Inferior parietal cortex (tissue), 1 donor: ENCODE measurements around the gene HPCA.

ENCODE experiments used
- DNase-seq: peaks from one replicate; pipeline ENCODE4 v3.0.0-alpha.2; 2016; ENCODE audit errors: extremely low spot score

HPCA gene

GRCh38 chr1:32871364-32872191 lies 14.7 kb upstream of the HPCA start:
- DNase-seq, result no peak

DNA sequence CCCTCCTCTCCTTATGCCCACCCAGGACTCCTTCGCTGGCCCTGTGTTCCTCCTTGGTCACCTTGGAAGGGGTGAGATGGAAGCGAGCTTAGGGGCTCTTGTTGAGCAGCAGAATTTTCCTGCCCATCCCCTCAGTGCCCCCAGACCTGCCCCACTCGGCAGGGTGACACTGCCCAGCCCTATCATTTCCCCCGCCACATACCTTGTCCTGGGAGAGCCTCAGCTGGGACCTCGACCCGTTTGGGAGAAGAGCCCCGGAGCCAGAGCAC lies 14.2 kb upstream of the HPCA start:
- DNase-seq, result no peak

DNA sequence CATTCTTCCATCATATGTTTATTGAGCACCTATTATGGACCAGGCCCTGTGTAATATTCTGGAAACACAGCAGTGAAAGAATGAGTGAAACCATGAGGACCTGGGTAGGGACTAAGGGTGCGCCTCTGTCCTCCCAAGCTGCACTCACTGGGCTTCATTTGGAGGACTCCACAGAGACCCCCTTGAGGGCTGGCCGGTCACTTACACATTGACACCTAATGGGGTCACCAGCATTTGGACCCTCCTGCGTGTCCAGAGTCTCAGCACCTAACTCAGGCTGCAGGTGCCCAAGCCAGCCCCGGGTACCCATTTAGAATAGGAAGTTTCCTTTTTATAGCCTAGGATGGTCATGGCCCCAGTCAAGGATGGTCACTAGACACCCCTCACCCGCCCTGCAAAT lies 12.8 kb upstream of the HPCA start:
- no peak for DNase-seq

DNA sequence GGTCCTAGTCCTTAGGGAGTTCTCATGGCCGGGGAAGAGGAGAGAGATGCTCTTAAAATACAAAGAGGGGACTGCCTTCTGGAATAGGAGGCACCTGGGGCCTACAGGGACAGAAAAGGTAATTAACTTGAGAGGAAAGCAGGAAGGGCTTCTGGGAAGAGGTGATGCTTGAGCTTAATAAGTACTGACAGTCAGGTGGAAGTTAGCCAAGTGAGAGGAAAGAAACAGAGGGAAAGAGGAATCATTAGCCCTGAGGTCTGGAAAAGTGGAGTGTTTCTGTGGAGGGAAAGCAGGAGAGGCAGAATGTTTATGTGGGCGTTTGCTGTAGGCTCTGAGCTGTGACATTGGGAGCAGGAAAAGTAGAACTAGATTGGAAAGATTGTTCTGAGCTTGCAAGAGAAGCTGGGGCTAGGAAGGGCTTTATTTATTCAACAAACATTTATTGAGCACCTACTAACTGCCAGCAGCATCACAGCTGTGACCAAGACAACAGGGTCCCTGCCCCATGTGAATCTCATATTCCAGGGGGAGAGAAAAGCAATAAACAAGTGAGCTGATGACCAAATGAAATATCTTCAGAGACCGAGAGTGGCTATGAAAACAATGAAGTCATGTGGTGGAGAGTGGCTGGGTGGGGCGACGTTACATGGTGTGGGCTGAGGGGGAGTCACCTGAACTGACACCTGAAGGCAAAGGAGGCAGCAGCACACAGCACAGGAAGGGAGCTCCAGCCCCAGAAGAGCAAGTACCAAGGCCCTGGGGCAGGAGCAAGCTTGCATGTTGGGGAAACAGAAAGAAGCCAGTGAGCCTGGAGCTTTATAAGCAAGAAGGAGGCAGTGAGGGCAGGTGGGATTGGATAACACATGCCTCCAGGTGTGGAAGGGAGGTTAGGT lies 11.2 kb upstream of the HPCA start:
- no peak for DNase-seq

DNA sequence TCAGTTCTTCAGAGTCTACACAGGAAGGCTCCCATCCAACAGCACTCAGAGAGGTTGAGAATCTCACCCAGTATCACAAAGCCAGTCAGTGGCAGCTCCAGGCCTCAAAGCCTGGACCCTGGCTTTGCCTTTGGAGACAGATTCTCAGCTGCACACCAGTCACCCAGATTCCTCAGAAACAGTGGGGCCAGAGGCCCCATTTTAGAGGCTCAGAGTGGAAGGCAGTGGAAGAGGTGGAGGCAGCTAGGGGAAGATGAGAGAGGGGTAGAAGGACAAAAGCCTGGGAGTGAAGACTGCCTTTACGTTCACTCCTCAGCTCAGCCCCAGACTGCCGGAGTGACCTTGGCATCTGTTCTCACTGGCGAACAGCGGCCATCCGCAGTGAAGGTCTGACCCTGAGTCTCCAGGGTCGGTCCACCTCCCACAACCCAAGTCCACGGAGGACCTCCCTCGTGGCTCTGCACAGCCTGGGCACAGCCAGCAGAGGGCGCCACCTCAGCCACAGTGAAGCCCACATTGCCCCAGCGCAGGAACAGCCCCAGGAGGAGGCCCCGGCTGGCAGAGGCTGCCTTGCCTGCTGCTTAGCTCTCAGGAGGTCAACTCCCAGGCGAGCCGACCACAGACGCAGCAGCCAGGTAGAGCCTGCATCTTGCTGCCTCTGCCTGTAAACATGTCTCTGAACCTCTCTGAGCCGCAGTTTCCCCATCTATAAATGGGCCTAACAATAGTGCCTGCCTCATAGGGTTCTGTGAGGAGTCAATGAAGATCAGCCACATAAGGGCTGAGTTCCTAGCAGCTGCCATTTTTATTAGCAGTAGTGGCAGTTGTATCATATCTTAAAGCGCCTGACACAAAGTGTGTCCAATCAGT lies 9.7 kb upstream of the HPCA start:
- no peak for DNase-seq

DNA sequence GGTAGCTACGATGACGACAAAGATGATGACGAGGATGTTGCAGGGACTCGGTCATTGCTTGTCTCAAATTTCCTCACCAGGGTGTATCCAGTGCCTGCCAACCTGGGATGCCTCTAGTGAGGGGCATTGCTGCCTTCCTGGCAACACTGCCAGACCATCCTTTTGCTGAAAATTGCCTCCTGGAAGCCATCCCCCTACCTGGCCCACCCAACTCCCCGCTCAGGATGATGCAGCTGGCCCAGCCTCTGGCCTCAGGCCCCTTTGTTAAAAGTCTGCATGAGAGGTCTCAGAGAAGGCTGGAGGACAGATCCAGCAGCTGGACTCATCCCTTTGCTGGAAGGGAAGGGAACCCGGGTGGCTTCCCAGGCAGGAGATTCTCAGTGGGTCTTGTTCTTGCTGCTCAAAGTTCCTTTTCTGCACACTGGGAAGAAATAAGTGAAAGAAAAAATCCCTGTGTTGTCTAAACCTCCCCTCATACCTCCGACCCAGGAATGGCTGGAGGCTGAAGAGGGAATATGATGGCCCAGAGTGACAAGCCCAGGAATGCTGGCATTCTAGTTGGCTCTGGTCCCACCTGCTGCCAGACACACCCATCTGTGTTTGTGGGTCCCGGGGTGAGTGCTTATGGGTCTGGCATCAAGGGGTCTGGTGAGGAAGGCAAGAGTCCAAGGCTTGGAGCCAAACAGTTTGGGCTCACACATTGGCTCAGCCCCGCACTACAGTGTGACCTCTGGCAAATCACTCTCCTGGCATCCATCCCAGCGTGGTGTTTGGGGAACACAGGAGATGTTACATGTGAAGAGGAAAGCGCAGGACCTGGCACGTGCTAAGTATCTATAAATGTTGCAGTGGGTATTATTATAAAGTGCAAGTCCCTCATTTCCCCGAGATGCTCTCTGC lies 8.8 kb upstream of the HPCA start:
- DNase-seq, result no peak

- DNase-seq, result no peak
Observed at GRCh38 chr1:32878183-32878582, 8.1 kb upstream of the HPCA start.

GRCh38 chr1:32878637-32879041 lies 7.7 kb upstream of the HPCA start:
- DNase-seq, result no peak

DNA sequence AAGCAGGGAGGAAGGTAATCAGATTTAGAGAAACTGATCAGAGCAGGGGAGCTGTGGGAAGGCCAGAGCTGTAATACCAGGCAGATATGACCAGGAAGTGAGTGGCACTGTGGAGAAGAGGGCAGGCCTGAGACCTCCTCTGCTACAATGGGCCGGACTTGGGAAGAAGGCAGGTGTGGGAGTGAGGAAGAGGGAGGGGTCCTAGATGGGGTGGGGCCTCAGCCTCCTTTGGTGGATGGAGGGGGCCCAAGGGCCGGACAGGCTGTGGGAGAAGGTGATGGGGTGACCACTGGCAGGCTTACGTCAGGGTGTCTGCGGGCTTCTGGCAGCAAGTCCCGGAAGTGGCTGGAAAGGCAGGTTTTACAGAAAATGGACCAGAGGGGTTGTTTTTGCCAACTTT lies 5.0 kb upstream of the HPCA start:
- no peak for DNase-seq

- no peak for DNase-seq
Observed at GRCh38 chr1:32881871-32882850, 4.1 kb upstream of the HPCA start.

DNA sequence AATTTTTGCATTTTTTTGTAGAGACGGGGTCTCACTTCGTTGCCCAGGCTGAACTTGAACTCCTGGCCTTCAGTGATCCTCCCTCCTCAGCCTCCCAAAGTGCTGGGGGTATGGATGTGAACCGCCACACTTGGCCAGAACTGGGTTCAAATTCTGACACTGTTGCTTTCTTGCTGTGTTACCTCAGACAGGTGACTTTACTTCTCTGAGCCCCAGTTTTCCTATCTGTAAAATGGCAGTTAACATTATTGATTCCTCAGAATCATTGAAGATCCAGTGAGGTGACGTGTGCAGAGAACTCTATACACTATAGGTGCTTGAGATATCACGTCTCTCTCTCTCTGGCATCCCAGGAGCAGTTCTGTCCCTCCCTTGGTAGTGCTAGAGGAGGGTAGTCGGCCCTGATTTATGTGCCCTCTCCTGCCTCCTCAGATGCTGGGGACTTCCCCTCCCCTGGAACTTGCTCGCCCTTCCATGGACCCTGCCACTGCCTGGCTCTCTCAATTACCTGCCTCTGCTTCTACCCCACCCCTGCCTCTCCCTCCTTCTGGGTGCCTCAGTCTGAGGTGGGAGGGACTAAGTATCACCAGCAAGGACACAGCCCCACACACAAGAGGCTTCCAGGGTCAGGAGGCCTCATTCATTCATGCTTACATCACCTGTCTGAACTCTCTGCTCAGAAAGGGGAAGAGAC lies 2.8 kb upstream of the HPCA start:
- DNase-seq, result no peak

DNA sequence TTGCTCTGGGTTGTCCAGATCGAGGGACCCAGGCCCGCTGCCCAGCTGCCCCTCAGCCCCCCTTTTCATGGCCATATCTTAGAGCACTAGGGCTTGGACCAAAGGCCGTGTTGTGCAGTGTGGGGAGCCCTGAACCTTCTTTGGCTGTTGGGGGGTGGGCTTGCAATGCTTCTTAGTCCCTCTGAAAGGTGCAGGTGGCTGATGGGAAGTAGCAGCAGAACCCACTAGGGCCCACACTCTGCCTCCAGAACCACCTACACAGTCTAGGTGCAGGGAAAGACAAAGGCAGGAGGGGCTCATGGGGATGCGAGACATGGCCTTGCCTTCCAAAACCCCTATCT lies 2.3 kb upstream of the HPCA start:
- DNase-seq, result no peak

- DNase-seq, result no peak
Observed at GRCh38 chr1:32884726-32885125, 1.6 kb upstream of the HPCA start.

DNA sequence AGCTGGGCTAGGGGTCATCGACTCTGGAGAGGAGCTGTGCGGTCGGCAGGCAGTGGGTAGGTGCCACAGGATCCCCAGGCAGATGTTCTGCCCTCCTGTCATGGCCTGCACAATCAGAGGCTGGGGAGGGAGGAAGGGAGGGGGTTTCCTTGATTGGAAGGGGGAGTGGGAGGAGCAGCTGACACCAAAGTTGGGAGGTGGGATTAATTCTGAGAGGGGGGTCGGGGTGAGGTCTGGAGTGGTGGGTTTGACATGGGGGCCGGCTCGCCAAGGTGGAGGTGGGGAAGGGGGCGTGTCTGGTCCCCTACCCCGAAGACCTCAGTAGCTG lies 651 bp upstream of the HPCA start:
- no peak for DNase-seq

DNA sequence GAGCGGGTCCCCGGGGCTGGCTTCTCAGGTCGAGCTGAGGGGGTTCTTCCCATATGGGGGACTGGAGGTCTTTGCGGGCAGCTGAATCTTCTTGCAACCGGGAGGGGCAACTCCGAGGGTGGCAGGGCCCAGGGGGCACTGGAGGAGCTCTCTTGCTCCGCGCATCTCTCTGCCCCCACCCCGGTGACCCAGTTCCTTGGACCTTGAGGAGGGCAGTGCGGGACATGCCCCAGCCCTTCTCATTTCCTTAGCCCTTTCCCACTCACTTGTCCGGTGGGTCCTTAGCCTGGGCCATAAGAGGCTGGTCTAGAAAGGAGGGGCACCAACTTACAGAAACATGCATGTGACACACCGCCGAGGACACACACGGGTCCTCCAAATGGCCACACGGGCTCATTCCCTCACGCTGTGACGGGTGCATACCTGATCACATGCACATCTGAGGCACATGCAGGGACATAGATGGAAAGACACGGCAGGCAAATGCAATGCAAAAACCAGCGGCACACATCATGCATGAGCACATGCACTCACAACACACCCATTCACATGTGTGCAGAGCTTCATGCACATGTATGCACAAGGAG lies 630 bp downstream of the HPCA start:
- no peak for DNase-seq

DNA sequence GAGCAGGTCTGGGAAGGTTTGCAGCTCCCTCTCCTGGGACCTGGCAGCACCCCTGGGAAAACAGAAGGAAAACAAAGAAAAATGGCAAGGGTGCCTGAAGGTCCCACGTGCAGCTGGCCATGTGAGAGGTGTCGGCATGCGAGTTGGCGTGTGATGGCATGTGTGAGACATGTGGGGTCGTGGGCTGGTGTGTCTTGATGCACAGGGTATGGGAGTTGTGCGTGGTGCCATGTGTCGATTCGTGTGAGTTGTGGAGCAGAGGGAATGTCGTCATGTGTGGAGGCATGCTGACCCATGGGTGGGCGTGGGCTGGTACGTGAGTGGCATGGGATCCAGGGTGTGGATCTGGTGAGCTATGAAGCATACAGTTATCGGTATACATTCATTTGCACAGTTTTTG lies 1.3 kb downstream of the HPCA start:
- DNase-seq, result no peak

DNA sequence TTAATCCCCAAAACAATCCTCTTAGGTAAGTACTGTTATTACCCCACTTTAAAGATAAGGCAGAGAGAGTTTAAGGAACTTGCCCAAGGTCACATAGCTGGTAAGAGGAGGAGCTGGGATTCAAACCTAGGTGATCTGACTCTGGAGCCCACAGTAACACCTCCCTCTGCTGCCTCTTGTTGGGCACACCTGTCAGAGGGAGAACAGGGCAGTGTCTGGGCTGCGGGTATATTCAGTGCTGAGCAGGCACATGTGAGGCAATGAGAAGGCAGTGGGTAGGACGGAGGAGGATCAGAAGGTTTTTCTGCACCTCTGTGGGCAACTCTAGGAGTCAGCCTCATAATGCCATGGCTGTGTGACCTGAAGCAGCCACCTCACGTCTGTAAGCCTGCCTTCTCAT lies 1.8 kb downstream of the HPCA start:
- DNase-seq, result no peak

DNA sequence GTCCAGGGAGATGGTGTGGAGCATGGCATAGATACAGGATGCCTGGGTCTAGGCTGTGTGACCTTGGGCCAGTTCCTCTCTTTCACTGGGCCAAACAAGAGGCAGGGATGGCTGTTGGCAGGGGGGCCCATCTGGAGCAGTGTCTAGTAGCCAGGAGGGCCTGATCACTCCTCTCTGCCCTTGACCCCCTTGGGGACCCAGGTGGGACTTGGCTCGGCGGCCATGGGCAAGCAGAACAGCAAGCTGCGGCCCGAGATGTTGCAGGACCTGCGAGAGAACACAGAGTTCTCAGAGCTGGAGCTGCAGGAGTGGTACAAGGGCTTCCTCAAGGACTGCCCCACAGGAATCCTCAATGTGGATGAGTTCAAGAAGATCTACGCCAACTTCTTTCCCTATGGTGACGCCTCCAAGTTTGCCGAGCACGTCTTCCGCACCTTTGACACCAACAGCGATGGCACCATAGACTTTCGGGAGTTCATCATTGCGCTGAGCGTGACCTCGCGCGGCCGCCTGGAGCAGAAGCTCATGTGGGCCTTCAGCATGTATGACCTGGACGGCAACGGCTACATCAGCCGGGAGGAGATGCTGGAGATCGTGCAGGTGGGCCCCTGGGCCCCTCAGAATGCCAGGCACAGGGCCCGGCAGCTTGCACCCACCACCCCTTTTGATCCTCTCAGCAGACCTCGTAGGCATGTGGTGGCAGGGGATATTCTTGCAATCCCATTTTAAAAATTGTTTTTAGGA lies 2.6 kb downstream of the HPCA start:
- no peak for DNase-seq
